ENCODE measurements around the gene USPL1.

USPL1 gene

DNA sequence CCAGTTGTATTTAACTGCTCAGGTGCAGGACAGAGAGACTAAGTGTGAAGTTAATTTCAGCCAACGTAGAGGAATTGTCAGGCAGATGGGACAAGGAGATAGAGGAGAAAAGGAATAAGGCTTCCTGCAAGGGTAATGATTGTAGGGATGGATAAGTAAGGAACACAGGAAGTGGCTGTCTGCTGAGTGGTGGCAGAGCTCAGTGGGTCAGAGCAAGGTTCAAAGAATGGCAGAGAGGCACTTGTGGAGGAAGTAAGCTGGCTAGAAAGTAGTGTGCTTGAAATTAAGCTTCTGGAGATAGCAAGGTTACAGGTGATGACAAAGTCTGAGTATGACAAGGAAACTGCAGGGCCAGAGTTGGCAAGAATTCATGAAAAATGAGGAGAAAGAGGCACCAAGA, 47.9 kb downstream of the USPL1 start:
- no peak for DNase-seq

DNA sequence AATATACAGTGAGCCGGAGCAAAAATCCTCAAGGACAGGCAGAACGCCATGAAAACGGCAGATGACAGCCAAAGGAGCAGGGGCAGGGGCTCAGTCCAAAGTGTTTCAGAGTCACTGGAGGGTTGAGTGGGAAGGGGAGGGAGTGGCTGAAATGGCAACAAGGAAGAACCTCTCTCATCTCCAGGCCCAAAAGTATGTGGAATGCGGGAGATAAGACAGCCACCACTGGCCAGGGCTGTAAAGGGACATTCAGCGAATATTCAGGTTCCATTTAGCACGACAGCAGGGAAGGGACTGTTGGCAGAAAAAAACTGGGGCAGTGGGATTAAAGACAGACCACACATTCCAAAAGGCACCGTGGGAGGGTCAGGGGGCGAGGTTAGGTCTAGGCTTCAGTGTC, 48.4 kb downstream of the USPL1 start:
- no peak for DNase-seq

DNA sequence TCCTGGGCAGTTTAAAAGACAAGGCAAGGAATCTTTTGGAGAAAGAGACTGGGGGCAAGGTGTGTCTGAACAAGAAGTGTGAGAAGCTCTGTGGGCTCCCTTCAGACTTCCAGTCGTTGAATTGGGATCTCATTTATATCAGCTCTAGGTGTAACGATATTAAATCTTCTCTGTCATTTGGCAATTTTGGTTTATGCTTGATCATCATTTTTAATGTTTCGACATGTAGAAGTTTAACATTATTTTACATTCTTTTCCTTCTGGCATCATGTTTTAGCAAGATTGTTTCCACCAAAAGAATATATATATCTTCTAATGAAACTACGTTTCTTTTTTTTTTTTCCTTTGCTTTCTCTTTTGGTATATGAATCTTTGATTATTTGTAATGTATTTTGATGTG, 49.3 kb downstream of the USPL1 start:
- no peak for DNase-seq

DNA sequence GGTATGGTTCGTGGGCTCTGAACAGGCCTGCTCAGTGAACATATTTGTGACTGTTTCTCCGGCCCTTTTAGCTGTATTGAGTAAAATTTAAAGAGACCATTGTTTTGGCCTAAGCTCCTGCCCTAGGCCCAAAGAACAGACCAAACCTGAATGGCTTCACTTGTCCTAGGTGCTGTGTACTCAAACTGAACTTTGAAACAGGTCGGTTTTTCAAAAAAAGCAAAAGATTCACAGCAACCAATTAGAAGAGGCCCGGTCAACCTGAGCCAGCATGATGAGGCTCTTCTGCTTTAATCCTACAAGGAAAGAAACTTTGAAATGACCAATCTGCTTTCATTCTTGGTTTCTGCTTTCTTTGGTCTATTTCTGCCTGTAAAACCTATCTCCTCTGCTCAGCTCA, 50.6 kb downstream of the USPL1 start:
- DNase-seq: no peak

DNA sequence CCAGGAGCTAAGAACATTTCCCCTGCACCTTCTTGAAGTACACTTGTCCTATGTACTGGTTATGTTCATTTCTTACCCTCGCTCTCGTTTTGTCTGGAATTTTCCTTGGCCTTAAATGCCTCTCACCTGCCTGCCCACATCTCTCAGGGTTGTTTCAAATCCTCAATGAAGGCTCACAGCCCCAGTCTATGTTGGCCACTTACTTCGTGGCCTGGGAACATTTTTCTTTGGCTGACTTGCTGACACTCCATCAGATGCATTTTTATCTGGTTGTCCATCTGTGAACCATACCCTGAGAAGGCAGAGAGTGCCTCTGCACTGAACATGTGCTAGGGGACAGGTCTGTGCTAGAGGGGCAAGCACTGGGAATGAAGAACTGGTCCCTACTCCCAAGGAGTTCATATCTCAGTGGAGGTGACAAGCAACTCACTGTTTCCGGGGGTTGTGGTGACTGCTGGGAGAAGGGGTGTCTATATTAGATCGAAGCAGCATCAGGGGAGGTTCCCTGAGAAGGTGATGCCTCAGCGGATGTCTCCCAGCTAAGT, 53.6 kb downstream of the USPL1 start:
- DNase-seq: no peak

DNA sequence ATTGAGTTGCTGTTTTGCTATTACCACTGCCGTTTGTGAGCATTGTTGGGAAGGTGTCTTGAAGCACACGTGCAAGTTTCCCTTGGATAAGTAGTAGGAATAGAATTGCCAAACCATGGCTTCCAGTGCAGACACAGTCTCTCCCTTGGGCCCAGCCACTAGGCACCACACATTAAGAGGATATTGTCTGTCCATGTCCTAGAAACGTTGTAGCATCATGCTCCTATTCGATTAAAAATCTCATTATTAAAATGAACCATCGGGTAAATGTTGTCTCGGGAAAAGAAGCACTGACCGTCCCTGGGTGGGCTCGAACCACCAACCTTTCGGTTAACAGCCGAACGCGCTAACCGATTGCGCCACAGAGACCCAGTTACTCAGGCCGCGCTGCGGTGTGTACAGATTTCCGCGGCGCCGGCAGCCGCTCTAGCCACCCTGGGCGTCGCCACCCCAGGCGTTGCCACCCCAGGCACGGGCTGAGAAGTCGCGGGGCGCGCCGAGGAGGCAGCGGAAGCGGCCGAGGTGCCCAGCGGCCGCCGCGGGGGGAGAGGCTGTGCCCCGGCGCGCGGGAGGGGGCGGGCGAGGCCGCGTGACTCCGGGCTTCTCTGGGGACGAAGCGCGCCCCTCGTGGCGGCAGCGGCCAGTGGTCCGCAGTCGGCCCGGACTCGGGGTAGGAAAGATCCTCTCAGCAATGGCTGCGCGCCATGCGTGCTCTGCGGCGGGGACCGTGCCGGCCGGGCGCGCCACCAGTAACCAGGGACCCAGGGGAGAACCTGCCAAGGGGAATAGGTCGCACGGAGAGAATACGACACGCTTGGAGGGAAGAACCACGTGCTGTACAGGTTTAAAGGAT, 56.2 kb downstream of the USPL1 start:
- peak; percentile 83 for DNase-seq

DNA sequence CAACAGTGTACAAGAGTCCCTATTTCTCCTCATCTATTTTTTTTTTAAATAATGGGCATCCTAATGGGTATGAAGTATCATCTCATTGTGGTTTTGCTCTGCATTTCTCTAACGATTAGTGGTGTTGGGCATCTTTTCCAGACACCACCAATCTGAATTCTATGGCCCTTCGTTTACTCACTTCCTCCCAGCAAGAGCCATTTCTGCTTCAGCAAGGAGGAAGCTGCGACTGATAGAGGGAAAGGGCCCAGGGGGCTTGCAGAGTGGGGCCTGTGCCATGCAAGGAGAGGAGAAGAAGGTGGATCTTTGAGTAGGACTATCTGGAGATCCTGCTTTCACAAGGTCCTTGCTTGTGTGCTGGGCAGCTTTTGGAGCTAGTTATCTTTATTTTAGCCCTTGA, 58.0 kb downstream of the USPL1 start:
- DNase-seq: no peak

DNA sequence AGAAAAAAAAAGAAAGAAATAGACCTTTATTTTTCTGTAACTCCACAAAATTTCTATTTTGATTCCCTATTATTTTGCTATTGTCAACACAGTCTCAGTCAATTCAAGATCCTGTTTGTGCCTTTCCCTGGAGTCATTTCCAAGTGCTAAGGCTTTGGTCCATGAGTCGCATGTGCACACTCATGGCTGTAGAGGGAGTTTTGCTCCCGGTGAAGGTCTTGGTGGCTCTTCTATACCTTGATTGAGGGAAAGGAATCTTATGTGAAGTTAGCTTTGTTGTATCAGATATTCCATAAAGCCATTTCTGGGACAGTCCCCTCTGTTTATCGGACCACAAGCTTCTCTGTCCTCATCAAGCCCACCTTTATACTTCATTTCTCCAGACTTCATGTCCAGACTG, 59.0 kb downstream of the USPL1 start:
- DNase-seq: no peak

DNA sequence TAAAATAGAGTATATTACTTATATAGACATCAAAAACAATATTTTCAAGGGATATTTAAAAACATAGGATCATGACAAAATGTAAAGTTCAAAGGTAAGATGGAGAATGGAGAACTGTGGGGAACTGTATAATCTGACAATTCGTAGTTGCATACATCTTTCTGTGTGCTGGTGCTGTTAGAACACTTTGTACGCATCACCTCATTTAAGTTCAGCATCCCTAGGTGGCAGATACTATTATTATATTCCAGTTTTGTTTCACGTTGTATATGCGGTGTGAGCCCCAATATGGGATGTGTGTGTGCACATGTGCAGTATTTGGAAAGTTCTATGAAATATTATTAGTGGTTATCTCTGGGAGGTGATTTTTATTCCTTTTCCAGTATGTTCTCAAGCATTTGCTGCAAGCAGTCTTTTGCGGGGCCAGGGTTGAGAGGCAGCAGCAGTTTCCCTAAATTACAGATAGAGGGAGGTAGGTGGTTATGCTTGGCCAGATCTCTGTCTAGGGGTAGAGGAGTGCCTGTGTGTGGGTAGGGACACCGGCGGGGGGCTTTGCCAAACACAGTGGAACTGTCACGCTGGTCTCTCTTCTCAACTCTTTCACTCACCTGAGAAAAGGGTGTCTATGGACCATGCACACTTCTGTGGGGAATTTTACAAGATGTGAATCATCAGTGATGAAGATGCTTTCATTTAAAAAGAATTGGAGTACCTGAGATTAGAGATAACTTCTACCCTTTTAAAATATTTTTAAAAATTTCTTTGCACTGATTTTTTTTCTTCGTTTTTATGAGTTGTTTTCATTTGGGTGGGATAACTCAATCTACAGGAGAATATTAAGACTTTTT, 62.0 kb downstream of the USPL1 start:
- DNase-seq: no peak

DNA sequence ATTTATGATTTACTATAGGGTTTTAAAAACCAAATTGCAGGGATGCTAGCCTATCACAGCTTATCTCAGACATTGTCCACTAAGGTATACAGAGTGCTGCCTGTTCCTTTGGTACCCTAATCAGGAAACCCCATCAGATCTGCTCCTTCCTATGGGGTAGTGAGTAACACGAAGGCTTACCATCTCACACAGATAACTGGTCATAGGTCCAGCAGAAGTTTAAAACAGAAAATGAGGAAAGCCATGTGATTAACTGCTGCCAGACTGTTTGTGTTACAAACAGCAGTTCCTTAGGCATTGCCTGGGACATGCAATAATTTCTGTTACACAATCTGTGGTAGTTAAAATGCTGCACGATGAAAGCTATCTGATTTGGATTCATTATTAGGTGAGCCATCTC, 64.1 kb downstream of the USPL1 start:
- DNase-seq: no peak

DNA sequence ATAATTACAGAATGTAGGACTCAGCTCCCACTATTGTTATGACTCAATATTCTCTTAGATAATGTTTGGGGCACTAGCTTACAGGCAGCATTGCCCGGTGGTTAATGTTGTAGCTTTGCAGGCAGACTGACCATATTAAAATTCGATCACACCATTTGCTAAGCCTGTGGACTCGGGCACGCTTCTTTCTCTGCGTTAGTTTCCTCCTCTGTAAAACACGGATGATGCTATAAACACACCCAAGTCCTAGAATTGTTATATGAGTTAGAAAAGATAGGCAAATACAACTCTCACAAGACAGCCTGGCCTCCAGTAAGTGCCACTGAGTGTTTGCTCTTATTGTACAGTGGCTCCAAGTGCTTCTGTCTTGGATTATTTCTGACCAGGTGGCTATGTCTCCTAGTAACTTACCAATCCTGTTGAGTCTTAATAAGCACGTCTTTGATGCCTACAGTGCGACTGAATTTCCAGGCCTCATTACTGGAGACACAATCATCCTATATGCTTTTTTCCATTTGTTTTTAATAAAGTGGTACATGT, 67.7 kb downstream of the USPL1 start:
- DNase-seq: no peak

DNA sequence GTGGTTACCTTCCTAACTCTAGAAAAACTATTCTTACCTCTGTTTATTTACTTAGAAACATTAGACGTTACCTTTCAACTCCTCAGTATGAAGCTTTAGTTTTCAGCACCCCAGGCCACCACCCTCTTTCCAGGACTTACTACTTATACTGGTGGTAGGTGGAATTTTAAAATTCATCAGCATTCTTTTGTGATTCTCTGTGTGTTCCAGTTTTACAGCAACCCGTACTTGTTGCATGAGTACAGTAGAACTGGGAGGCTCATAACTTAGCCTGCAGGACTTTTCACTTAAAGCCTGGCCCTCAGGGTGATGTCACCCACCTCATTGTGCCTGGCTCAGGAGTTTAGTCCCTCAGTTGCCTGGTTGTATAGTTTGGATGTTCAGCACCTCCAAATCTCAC, 68.3 kb downstream of the USPL1 start:
- no peak for DNase-seq

DNA sequence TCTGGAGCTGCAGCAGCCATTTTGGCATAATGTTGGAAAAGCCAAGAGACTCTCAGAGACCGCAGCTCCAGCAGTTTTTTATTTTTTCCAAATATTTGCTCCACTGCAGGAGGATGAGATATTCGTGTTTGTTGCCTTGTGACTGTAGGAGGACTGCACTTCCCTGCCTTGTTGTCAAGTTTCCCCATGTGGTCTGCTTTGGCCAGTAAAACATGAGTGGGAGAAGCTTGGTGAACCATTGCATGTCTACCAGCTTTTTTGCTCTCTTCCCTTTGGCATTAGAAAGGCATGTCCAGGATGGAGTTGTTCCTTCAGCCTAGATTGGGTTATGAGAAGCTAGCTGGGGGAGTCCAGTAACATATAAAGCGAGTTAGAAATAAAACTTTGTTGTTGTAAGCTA, 69.9 kb downstream of the USPL1 start:
- DNase-seq: no peak

DNA sequence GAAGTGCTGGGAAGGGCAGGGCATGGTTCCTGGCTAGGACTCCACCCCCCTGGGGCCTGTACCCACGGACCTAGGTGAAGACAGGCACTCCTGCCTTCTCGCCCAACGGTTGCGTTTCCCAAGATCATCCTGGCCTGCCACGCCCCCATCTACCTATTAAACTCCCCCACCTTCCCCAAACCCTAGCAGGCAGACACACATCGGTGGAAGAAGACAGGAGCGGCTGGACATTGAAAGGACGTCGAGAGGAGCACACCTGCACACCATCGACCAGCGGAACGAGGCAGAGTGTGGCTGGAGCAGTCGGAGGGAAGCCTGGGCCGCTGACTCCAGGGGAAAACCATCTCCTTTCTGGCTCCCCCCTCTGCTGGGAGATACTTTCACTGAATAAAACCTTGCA, 72.0 kb downstream of the USPL1 start:
- DNase-seq: no peak

DNA sequence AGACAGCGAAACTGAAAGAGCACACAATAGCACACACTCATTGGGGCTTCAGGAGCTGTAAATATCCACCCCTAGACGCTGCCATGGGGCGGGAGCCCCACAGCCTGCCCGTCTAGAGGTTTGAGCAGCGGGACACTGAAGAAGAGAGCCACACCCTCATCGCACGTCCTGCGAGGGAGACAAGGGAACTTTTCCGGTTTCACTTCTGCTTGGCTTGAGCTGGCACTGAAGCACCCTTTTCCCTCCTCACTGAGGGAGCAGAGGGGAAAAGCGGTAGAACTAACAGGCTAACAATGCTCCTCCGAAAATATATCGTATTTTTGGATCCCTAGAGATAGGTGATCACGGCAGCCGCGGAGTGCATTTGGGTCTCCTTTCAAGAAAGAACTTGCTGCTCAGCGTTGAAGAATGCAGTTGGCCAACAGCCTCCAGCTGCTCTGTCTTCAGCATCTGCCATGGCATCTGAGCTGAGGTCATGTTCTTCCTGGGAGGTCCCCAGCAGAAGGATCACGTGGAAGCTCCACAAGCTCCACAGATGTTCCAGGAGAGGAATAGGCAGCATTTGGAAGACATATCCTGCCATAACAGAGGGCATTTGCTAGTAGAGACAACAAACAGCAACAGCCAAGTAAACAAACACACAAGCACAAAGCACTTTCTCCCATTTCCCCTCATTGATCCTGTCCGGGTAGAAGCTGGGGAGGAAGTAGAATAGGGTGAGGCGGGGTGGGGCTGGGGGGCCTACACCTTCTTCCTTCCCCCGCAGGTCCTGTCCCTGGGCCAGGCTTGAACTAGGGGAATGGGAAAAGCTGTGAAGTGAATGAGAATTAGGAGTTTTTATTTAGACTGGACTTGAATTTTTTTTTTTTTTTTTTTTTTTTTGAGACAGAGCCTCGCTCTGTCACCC, 72.8 kb downstream of the USPL1 start:
- DNase-seq: no peak

DNA sequence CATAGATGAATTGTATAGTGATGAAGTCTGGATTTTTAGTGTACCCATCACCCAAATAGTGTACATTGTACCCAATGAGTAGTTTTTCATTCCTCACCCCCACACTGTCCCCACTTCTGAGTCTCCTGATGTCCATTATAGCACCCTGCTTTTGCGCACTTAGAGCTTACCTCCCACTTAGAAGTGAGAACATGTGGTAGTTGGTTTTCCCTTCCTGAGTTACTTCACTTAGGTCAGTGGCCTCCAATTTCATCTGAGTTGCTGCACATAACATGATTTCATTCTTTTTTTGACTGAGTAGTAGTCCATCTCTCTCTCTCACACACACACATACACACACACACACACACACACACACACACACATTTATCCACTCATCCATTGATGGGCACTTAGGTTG, 74.4 kb downstream of the USPL1 start:
- no peak for DNase-seq

DNA sequence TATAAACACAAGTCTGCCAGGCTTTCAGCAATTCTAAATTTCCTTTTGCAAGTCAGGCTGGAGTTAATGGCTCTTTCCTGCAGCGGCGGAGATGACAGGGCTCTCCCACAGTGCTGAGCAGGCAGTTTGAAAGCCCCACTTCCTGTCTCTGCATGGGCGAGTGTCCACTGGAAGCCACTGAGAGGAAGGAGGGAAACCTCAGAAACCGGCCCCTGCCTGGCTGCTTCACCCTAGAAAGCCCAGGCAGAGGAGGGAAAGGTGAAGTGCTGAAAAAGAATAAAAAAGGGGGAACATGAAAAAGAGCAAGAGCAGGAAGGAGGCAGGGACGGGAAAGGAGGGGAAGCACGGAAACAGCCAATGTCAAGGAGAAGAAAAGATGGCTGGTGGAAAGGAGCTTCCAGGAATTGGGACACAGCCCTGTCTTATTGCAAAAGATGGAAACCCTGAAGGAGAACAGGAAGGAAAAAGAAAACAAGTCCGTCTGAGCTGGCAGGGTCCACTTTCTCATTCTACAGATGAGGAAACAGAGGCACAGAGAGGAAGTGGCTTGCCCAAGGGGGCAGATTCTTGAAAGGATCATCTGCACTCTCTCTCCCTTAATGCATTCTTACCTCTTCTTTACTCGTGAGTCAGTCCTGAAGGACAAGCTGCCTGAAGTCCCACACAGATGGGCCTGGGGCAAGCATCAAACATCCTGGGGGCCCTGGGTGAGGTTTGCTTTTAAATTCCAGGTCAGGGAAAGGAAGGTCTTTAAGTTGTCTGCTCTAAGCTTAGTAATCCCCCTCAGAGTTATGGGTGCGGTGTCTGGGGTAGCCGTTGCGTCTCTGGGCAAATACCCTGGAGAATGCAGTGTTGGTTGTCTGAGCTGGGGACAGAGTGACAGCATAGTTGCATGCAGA, 78.8 kb downstream of the USPL1 start:
- no peak for DNase-seq

DNA sequence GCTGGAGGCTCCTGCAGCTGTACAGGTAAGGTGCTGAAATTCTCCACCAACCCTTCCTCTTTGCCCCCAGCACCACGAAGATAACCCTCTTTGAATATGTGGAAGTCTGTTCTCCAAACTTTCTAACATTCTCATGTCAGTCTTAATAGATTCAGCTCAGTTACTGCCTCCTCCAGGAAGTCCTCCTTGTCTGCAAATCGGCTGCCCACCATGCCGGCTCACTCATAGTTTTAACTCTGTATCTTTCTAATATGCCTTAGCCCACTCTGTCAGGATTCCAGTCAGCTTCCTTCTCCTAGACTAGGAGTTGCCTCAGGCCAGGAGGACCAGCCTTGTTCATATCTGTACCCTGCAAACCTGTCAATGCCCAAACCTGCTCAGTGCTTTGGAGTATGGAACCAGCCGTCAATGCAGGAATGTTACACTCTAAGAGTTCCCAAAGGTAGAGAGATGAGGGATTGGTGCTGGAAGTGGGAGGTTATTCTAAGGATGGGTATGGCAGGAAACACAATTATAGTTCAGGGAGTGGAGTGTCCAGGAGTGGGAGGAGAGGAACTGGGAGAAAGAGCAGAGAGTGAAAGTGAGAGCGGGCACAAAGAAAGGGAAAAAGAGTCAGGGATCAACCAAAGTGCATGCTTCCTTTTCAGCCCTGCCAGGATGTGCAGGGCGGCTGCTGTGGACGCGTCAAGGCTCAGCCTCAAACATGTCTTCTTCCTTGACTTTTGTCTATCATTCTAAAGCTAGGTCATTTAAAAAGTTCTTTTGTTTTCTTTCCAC, 79.6 kb downstream of the USPL1 start:
- DNase-seq: no peak

DNA sequence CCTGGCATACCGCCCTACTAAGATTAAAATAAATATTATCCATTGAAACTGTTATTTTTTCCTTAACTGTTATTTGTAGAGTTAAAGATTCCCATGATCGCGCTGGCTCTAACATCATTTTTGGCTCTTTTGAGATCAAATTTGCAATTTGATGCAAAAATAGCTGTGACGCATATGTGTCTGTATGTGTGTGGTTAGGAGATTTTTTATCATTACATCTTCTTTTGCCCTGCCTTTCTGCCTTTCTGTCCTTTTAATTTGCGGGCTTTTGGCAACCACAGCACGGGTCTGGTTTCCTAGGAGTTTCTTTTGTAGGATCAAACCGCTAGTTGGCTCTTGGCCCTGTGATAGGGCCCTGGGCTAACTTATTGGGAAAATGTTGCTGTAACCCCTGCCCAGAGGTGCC, 80.3 kb downstream of the USPL1 start:
- DNase-seq: no peak

DNA sequence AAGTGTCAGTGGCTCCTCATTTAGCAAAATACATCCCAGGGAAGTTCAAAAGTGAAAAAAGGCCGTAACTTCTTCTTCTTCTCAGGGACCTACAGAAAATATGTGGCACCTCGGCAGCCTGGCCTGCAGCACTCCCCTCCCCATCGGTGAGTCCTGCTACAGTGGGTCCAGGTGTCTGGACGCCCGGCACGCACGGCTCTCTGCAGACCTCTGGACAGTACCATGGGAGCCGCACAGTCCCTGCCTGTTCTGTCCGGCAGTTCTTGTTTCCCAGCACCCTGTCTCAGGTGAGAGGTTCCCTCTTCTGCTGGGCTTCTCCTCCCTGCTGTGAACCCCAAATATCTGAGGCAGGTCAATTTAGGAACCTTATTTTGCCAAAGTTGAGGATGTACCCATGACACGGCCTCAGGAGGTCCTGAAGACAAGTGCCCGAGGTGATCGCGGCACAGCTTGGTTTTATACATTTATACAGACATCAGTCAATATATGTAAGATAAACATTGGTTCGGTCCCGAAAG, 80.8 kb downstream of the USPL1 start:
- no peak for DNase-seq
